KMS-11 (cell line): ENCODE results near the gene TMIGD3.
A peak's percentile ranks its signal among the peaks of the same experiment; 100 is the strongest.

Source experiments
- H2AFZ ChIP-seq: fragments of 200-600 bp; sonication (generic); 2 replicates; pipeline ENCODE4 v1.6.1; 2016; ENCODE audit warnings: antibody characterized with exemption, mixed run types, low read depth
- H3K27ac ChIP-seq: fragments of 200-600 bp; sonication (generic); 2 replicates; pipeline ENCODE4 v1.6.1; 2016; ENCODE audit warnings: mild to moderate bottlenecking, mixed run types
- H3K27me3 ChIP-seq: fragments of 200-600 bp; sonication (generic); 2 replicates; pipeline ENCODE4 v1.6.1; 2017; ENCODE audit warnings: mild to moderate bottlenecking, low read depth, mixed run types, moderate library complexity; ENCODE audit not compliant: insufficient read depth
- H3K36me3 ChIP-seq: fragments of 200-600 bp; sonication (generic); 2 replicates; pipeline ENCODE4 v1.6.1; 2017; ENCODE audit warnings: mild to moderate bottlenecking, mixed run types; ENCODE audit not compliant: insufficient read depth
- H3K4me1 ChIP-seq: fragments of 200-600 bp; sonication (generic); 2 replicates; pipeline ENCODE4 v1.6.1; 2016; ENCODE audit warnings: mild to moderate bottlenecking, low read depth, mixed run types; ENCODE audit not compliant: poor library complexity, severe bottlenecking
- H3K4me2 ChIP-seq: fragments of 200-600 bp; sonication (generic); 2 replicates; pipeline ENCODE4 v1.7.0; 2016; ENCODE audit warnings: mild to moderate bottlenecking, mixed run types
- H3K4me3 ChIP-seq: fragments of 200-600 bp; sonication (generic); IDR thresholded peaks from 2 replicates; pipeline ENCODE4 v1.6.1; 2017; ENCODE audit warnings: low read depth, low read length, mixed read lengths; ENCODE audit not compliant: insufficient read depth
- H3K79me2 ChIP-seq: fragments of 200-600 bp; sonication (generic); 2 replicates; pipeline ENCODE4 v1.6.1; 2016; ENCODE audit warnings: low read depth, mixed run types; ENCODE audit not compliant: insufficient read depth
- H3K9ac ChIP-seq: fragments of 200-600 bp; sonication (generic); 2 replicates; pipeline ENCODE4 v1.6.1; 2016; ENCODE audit warnings: mild to moderate bottlenecking, mixed run types
- H4K20me1 ChIP-seq: fragments of 200-600 bp; sonication (generic); 2 replicates; pipeline ENCODE4 v1.6.1; 2016; ENCODE audit warnings: mild to moderate bottlenecking, mixed run types; ENCODE audit not compliant: insufficient read depth
- TF ChIP-seq, protein P1 (sequence below): fragments of 200-600 bp; sonication (generic); conservative IDR thresholded peaks from 2 replicates; pipeline ENCODE4 v1.6.1; 2017; ENCODE audit warnings: low read depth, mild to moderate bottlenecking, antibody characterized with exemption, low read length, moderate library complexity, mixed read lengths

Gene TMIGD3

DNA sequence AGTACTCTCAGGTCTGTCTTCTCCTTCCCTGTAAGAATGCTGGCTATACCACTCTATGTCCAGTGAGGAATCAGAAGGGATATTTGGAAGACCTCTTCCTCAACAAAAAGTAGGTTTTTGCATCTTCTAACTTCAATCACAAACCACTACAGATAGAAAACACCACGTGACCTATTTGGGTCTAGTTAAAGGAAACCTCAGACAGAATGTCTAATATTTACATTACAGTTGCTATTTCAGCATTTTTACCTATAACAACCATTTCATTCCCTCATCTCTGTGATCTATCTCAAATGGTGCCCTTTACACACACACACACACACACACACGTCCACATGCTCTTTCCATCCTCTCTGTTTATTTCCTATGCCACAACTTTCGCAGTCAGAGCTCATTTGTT lies 7.9 kb upstream of the TMIGD3 start:
- Histone ChIP-seq H3K9ac (no peak overlapping the region), H2AFZ (no peak overlapping the region), H3K27me3 (no peaks in the 10 kb centered on the region), H3K4me1 (peaks cover 61% of the 10 kb centered on the region), H4K20me1 (no peaks in the 10 kb centered on the region), H3K79me2 (no peaks in the 10 kb centered on the region), H3K27ac (no peak overlapping the region), H3K36me3 (no peaks in the 10 kb centered on the region), H3K4me2 (no peak overlapping the region), H3K4me3 (no peak overlapping the region)
- TF ChIP-seq, protein P1, sequence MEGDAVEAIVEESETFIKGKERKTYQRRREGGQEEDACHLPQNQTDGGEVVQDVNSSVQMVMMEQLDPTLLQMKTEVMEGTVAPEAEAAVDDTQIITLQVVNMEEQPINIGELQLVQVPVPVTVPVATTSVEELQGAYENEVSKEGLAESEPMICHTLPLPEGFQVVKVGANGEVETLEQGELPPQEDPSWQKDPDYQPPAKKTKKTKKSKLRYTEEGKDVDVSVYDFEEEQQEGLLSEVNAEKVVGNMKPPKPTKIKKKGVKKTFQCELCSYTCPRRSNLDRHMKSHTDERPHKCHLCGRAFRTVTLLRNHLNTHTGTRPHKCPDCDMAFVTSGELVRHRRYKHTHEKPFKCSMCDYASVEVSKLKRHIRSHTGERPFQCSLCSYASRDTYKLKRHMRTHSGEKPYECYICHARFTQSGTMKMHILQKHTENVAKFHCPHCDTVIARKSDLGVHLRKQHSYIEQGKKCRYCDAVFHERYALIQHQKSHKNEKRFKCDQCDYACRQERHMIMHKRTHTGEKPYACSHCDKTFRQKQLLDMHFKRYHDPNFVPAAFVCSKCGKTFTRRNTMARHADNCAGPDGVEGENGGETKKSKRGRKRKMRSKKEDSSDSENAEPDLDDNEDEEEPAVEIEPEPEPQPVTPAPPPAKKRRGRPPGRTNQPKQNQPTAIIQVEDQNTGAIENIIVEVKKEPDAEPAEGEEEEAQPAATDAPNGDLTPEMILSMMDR, result no peak

DNA sequence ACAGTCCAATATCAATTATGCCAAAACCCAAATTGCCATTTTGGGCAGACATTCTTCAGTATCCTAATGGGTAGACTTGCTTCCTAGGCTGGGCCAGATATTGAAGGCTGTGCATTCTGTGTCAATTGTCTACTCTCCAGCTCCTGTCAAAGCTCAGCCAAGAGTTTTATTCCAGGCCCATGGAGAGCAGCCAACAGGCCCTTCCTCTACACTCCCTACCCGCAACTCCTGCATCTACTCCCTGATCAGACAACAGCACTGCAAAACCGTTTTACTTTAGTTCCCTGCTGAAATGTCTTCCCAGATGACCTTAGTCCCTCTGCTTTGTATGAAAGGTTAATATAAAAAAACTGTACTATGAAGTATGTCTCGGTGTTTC lies 6.6 kb upstream of the TMIGD3 start:
- Histone ChIP-seq H2AFZ (no peak overlapping the region), H3K9ac (no peak overlapping the region), H3K79me2 (no peaks in the 10 kb centered on the region), H4K20me1 (no peaks in the 10 kb centered on the region), H3K4me2 (no peak overlapping the region), H3K36me3 (no peaks in the 10 kb centered on the region), H3K27me3 (no peaks in the 10 kb centered on the region), H3K4me1 (peaks cover 64% of the 10 kb centered on the region), H3K27ac (no peak overlapping the region), H3K4me3 (no peak overlapping the region)
- TF ChIP-seq, protein P1, result no peak

DNA sequence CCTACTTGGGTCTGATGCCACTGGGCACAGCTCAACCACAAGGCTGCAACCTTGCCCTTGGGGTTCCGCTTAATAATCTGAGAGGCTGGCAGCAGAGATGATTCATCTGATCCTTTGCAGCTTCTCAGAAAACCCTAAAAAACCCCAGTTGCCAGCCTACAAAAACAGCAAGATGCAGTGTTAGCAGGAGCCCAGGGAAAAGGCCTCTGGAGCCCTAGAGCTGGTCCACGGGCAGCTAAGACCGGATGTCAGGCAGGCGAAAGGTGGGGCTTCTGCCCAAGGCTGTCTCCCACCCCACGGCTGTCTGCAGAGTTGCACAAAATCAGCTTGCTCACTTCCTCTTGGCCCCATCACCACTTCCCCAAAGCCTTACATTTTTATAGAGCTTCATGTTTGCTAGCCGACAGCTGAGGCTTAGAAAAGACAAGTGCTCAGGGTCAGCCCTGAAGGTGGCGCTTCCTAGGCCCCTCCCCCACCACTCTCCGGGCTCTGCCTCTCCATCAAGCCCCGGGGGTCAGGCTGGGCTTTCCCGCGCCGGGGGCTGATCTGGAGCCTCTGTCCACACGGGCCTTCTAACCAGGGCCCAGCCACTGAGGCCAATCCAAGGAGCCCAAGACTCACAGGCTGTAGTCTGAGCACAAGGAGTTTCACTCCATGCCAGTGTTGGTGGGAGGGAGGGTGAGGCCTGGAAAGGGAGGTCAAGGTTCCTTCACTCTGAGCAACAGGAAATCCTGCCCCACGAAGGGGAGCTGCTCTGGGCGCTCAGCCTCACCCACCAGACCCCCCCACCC lies 4.2 kb upstream of the TMIGD3 start:
- Histone ChIP-seq H3K36me3 (no peaks in the 10 kb centered on the region), H3K9ac (peak overlapping the region; percentile 82), H3K4me3 (peak overlapping the region; percentile 33), H3K4me1 (peaks cover 63% of the 10 kb centered on the region), H3K27ac (peak overlapping the region; percentile 94), H3K79me2 (no peaks in the 10 kb centered on the region), H3K4me2 (peak overlapping the region; percentile 87), H4K20me1 (no peaks in the 10 kb centered on the region), H2AFZ (peak overlapping the region; percentile 77), H3K27me3 (no peaks in the 10 kb centered on the region)
- TF ChIP-seq, protein P1, result no peak

DNA sequence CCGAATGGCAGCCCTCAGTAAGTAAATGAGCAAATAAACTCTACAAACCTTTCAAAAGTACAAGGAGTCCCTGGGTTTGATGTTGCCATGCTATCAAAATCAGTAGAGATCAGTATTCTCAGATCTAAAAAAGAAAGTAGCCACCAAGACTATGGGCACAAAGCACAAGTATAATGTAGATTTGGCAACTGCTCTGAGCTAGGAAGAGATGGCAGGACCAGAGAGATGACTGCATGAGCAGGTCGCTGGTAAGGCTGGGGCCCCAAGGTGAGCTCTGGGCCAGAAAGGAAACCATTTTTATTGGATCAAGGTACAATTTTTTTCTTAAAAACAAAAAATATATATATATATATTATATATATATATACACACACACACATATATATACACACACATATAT lies 3.1 kb upstream of the TMIGD3 start:
- Histone ChIP-seq H3K79me2 (no peaks in the 10 kb centered on the region), H3K4me1 (peaks cover 53% of the 10 kb centered on the region), H3K27ac (no peak overlapping the region; the same call in 1 of the 2 replicates), H3K4me3 (no peak overlapping the region), H4K20me1 (no peaks in the 10 kb centered on the region), H3K36me3 (no peaks in the 10 kb centered on the region), H3K27me3 (no peaks in the 10 kb centered on the region), H2AFZ (no peak overlapping the region), H3K4me2 (peak overlapping the region; percentile 13; the same call in 1 of the 2 replicates), H3K9ac (no peak overlapping the region)
- TF ChIP-seq, protein P1, result no peak
